Measurements from ENCODE around the gene KCNJ13.

Gene KCNJ13

GRCh38 chr2:232781765-232782164 is 5.4 kb upstream of the KCNJ13 start:
- Histone ChIP-seq H2AFZ (ENCODE audit: low read depth) (no peak overlapping the region), H3K79me2 (ENCODE audit: insufficient read depth, low read depth) (no peaks in the 10 kb centered on the region), H3K27me3 (ENCODE audit: insufficient read depth, low read depth) (no peaks in the 10 kb centered on the region), H3K4me3 (IDR thresholded peaks at IDR 0.05; ENCODE audit: insufficient read depth, low read depth, low read length) (no peak overlapping the region), H3K27ac (peak overlapping the region; percentile 84), H4K20me1 (ENCODE audit: insufficient read depth) (no peaks in the 10 kb centered on the region), H3K9ac (peak overlapping the region; percentile 35; the same call in 1 of the 2 replicates), H3K4me2 (peak overlapping the region; percentile 64; the same call in 1 of the 2 replicates), H3K4me1 (ENCODE audit: low read depth, poor library complexity, severe bottlenecking) (peaks cover 41% of the 10 kb centered on the region), H3K36me3 (ENCODE audit: insufficient read depth) (no peaks in the 10 kb centered on the region)
- no peak for TF ChIP-seq CTCF (conservative IDR thresholded peaks at IDR 0.05; ENCODE audit: low read depth, low read length)

GRCh38 chr2:232779934-232780333 is 3.6 kb upstream of the KCNJ13 start:
- Histone ChIP-seq H3K4me2 (no peak overlapping the region), H3K9ac (no peak overlapping the region), H2AFZ (ENCODE audit: low read depth) (no peak overlapping the region), H3K36me3 (ENCODE audit: insufficient read depth) (no peaks in the 10 kb centered on the region), H3K27me3 (ENCODE audit: insufficient read depth, low read depth) (no peaks in the 10 kb centered on the region), H4K20me1 (ENCODE audit: insufficient read depth) (0 out of 2 replicates have a peak, but pooled peaks cover 3% of the 10 kb centered on the region), H3K4me1 (ENCODE audit: low read depth, poor library complexity, severe bottlenecking) (peaks cover 41% of the 10 kb centered on the region), H3K4me3 (IDR thresholded peaks at IDR 0.05; ENCODE audit: insufficient read depth, low read depth, low read length) (no peak overlapping the region), H3K27ac (no peak overlapping the region; the same call in 1 of the 2 replicates), H3K79me2 (ENCODE audit: insufficient read depth, low read depth) (no peaks in the 10 kb centered on the region)
- no peak for TF ChIP-seq CTCF (conservative IDR thresholded peaks at IDR 0.05; ENCODE audit: low read depth, low read length)

- Histone ChIP-seq H3K4me1 (ENCODE audit: low read depth, poor library complexity, severe bottlenecking) (peaks cover 41% of the 10 kb centered on the region), H3K36me3 (ENCODE audit: insufficient read depth) (no peaks in the 10 kb centered on the region), H3K4me2 (no peak overlapping the region), H3K27ac (no peak overlapping the region; the same call in 1 of the 2 replicates), H3K27me3 (ENCODE audit: insufficient read depth, low read depth) (no peaks in the 10 kb centered on the region), H3K9ac (no peak overlapping the region), H3K79me2 (ENCODE audit: insufficient read depth, low read depth) (no peaks in the 10 kb centered on the region), H3K4me3 (IDR thresholded peaks at IDR 0.05; ENCODE audit: insufficient read depth, low read depth, low read length) (no peak overlapping the region), H2AFZ (ENCODE audit: low read depth) (no peak overlapping the region), H4K20me1 (ENCODE audit: insufficient read depth) (0 out of 2 replicates have a peak, but pooled peaks cover 3% of the 10 kb centered on the region)
- TF ChIP-seq CTCF (conservative IDR thresholded peaks at IDR 0.05; ENCODE audit: low read depth, low read length) = no peak
Measured at GRCh38 chr2:232779465-232779864, 3.1 kb upstream of the KCNJ13 start.

- no peaks in the 10 kb centered on the region for H3K27me3 ChIP-seq (ENCODE audit: insufficient read depth, low read depth)
- H2AFZ ChIP-seq (ENCODE audit: low read depth) = no peak overlapping the region
- H3K36me3 ChIP-seq (ENCODE audit: insufficient read depth) = no peaks in the 10 kb centered on the region
- H4K20me1 ChIP-seq (ENCODE audit: insufficient read depth) = 0 out of 2 replicates have a peak, but pooled peaks cover 3% of the 10 kb centered on the region
- H3K9ac ChIP-seq = no peak overlapping the region
- no peaks in the 10 kb centered on the region for H3K79me2 ChIP-seq (ENCODE audit: insufficient read depth, low read depth)
- H3K27ac ChIP-seq = no peak overlapping the region
- peaks cover 33% of the 10 kb centered on the region for H3K4me1 ChIP-seq (ENCODE audit: low read depth, poor library complexity, severe bottlenecking)
- no peak overlapping the region for H3K4me3 ChIP-seq (IDR thresholded peaks at IDR 0.05; ENCODE audit: insufficient read depth, low read depth, low read length)
- H3K4me2 ChIP-seq = no peak overlapping the region
- TF ChIP-seq CTCF (conservative IDR thresholded peaks at IDR 0.05; ENCODE audit: low read depth, low read length) = no peak
Measured at GRCh38 chr2:232777276-232777675, 911 bp upstream of the KCNJ13 start.

Measured in KMS-11 (cell line).